ENCODE data around the gene PDE6A.
A peak's percentile ranks its signal among the peaks of the same experiment; 100 is the strongest.

The PDE6A gene

DNA sequence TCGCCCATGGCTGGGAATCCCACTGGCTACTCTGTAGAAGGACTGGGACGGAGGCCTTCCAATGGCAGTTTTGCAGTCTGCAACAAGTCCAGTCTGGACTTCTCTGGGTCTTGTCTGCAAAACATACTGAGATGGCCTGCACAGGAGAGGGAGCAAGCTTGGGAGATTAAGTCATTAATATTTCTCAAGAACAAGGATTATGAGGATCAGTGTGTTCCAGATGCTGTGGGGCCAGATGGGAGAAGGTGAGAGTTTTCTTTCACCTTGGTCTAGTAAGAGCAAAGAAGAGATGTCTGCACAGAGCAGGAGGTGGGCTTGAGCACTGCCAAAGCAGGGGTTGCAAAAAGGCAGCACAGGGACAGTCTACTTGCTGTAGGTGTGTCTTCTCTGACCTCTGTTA, at the start of gene PDE6A:
PDE6A (minus strand) TSS at position 128 of the 400 bp plus-strand sequence; CDS start at position 8, 120 bp downstream.
- no peak for DNase-seq (ENCODE audit: low read depth in 2 of 2)

DNA sequence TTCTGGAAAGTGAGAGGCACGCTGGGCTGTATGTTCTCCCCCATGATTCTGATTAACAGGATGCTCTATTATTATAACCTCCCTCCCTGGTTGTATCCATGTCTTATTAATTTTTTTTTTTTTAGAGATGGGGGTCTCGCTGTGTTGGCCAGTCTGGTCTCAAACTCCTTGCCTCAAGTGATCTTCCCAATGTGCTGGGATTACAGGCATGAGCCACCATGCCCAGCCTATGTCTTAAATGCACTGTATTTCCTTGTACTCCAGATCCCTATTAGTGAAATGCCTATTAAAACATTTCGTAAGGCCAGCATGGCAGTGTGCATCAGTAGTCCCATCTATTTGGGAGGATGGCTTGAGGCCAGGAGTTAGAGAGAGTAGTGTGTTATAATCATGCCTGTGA, 48.9 kb upstream of the PDE6A start:
- DNase-seq (ENCODE audit: low read depth in 2 of 2): no peak

DNA sequence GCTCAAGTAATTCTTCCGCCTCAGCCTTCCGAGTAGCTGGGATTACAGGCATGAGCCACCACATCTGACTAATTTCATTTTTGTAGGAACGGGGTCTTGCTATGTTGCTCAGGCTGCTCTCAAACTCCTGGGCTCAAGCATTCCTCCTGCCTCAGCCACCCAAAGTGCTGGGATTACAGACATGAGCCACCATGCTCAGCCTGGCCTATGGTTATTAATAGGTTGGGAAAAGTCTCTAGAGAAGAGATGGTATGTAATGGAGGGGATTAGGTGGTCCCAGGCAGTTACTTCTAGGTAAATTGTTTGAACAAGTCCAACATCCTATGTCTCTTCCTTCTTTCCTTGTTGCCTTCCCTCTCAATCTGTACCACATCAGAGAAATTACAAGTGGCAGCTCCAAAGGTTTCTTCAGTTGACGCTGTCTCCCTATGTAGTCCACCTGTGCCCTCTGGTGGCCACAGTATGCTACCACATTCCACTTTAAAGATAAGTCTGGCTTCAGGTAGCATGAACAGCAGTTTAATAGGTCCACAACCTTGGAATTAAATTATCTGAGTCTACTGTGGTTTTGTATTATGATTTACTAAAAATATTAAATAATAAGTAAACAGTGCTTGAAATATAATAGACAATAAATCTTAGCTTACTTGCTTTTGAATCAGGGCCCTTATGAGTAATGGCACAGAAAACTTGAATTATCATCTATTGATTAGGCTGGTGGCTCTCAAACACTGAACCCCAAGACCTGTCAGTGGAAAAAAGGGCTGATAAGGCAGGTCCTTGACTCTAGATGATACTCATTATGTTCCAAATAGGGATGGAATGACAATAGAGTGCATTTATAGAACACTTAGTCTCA, 46.2 kb upstream of the PDE6A start:
- DNase-seq (ENCODE audit: low read depth in 2 of 2): peak; percentile 43

DNA sequence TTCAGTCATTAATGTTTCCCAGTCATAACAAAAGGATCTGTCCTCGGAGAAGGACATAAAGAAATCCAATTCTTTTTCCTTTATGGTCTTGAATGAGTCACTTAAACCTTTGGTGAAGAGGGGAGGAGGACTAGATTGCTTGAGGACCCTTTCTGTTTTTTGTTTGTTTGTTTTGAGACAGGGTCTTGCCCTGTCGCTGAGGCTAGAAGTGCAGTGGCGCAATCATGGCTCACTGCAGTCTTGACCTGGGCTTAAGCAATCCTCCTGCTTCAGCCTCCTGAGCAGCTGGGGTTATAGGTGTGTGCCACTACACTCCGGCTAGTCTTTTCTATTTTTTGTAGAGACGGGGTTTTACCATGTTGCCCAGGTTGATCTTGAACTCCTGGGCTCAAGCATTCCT, 43.5 kb upstream of the PDE6A start:
- DNase-seq (ENCODE audit: low read depth in 2 of 2): no peak

DNA sequence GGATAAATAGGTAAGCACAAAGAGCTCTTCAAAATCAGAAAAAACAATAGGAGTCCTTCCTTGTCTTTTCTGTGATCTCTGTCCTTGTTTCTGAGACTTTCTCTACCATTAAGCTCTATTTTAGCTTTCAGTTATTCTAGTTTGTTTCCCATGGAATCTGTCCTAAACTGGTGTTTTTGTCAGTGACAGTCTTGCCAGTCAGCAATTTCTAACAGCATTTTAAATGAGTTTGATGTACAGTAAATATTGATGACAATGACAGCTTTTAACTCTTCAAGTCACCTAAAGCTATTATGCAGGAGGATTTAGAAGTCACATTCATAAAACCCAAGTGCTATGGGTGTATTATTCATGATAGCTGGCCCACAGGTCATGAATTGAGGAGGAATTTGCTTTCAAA, 37.9 kb upstream of the PDE6A start:
- DNase-seq (ENCODE audit: low read depth in 2 of 2): no peak

DNA sequence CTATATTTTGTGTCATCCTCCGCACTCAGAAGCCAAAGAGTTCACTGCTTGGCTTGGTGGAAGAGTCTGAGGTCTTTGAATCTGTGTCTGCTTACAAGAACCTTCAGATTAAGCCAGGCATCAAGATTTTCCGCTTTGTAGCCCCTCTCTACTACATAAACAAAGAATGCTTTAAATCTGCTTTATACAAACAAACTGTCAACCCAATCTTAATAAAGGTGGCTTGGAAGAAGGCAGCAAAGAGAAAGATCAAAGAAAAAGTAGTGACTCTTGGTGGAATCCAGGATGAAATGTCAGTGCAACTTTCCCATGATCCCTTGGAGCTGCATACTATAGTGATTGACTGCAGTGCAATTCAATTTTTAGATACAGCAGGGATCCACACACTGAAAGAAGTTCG, 36.6 kb upstream of the PDE6A start:
- no peak for DNase-seq (ENCODE audit: low read depth in 2 of 2)

DNA sequence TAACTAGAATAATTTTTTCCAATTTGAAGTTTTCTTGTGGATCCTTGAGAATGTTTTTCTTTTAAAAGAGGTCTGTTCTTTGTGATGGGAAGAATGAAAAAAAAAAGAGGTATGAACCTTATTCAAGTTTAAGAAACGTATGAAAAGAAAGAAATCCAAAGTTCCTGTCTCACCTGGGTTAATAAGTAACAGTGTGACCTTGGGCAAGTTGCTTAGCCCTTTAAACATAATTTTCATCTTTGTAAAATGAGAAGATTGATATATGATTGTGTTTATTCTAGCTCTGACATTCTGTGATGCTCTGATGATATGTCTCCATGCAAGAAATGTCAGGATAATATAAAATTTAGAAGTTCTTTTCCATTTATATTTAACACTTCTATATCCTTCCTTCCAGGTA, 35.3 kb upstream of the PDE6A start:
- no peak for DNase-seq (ENCODE audit: low read depth in 2 of 2)

DNA sequence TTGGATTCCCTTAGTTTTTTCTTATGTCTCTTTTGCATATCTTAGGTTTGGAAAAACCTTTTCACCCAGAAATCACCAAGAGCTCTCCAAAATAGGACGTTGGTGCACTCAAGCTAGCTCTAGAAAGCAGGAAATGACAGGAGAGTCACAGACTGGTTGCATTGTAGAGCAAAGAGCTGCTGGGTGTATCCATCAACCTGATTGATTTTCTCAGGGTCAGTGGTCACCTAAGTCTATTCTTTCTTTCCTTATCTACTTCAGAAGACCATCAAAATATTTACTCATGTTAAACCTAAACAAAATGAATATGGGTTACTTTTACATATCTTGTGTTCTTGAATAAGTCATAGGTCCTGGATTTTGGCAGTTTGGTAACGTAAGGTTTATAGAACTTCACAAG, 30.8 kb upstream of the PDE6A start:
- no peak for DNase-seq (ENCODE audit: low read depth in 2 of 2)

DNA sequence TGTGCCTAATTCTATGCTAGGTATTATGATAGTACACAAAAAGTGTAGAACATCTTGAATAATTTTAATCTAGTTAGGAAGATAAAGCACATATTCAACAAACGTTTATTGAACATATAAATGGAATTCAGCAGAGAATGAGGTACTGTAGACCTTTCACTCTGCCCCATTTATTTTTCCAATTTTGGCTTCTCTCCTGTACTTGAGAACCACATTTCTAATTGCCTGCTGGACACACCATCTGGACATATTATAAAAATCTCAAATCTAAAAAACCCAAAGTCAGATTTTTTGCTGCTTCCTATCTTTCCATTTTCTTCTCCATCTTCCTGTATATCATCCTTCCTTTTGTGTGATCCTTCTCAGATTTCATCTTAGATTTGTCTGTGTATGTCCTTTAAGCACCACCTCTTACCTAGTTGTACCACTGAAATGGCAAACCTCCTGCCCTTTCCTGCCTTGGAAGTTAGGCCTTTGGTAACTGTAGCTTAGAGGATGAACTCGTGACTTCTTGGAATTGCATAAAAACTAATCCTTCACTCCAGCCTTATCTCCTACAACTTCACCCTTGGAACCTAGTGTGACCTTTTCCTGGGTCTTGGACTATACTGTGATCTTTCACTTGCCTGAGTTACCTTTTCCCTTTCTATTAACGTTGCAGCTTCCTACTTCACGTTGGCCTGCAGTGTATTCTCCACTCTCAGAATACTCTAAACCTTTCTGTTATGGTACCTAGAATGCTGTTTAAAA, 24.8 kb upstream of the PDE6A start:
- DNase-seq (ENCODE audit: low read depth in 2 of 2): no peak

DNA sequence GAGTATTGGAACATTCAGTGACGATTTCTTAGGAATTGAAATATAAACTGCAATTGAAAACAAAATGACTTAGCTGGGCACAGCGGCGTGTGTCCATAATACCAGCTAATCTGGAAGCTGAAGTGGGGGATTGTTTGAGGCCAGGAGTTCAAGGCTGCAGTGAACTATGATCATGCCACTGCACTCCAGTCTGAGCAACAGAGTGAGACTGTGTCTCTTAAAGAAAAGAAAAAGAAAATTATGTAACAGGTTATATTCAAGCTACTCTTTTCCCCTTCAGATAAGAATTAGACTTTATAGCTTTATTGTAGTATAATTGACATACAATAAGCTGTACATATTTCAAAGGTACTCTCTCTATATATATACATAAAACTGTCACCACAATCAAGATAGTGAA, 22.4 kb upstream of the PDE6A start:
- DNase-seq (ENCODE audit: low read depth in 2 of 2): no peak

DNA sequence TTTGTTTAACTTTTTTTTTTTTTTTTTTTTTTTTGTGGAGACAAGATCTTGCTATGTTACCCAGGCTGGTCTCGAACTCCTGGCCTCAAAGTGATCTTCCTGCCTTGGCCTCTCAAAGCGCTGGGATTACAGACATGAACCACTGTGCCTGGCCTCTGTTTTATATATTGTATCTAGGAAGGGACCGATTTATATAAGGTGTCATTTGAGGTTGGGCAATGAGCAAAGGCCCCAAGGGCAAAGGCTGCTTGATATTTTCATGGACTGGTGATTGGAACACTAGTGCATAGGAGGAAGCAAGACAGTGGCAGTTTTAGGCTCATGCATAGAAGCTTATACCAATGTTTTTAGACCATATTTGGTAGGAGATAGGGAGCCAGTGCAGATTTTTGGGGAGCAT, 19.1 kb upstream of the PDE6A start:
- no peak for DNase-seq (ENCODE audit: low read depth in 2 of 2)

DNA sequence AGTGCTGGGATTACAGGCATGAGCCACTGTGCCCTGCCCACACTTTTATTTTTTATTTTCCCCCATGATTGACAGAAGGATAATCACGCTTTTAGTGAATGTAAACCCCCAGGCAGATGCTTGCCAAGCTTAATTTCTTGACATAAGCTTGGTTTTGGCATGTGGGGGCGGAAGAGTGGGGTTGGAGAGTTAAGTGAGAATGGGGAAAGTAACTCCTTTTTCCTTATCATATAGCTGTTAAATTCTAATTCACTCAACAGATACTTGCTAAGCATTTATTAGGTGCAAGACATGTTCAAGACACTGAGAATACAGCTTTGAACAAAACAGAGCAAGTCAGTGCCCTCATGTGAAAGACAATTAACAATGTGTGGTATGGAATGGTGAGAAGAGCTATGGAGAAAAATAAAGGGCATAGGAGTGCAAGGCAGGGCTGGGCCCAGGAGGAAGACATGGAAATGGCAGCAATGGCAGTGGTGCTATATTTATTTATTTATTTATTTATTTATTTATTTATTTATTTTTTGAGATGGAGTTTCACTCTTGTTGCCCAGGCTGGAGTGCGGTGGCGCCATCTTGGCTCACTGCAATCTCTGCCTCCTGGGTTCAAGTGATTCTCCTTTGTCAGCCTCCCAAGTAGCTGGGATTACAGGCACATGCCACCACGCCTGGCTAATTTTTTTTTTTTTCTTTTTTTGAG, 18.2 kb upstream of the PDE6A start:
- DNase-seq (ENCODE audit: low read depth in 2 of 2): no peak

DNA sequence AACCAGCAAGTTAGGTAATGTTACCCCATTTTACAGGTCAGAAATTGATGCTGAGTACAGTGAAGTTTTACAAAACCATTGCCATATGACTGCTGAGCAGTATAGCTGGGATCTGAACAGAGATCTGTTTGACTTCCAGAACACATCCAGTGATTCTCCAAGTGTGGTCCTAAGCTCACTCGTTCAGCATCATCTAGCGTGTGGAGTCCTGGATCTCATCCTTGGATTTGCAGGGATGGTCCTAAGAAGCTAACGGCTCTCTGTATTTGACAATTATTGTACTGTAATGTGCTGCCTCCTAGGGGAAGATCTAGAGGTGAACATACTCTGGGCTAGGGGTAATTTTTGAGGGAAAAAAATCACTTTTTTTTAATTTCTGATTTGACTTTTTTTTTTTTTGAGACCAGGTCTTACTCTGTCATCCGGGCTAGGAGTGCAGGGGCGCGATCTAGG, 17.4 kb upstream of the PDE6A start:
- DNase-seq (ENCODE audit: low read depth in 2 of 2): no peak

DNA sequence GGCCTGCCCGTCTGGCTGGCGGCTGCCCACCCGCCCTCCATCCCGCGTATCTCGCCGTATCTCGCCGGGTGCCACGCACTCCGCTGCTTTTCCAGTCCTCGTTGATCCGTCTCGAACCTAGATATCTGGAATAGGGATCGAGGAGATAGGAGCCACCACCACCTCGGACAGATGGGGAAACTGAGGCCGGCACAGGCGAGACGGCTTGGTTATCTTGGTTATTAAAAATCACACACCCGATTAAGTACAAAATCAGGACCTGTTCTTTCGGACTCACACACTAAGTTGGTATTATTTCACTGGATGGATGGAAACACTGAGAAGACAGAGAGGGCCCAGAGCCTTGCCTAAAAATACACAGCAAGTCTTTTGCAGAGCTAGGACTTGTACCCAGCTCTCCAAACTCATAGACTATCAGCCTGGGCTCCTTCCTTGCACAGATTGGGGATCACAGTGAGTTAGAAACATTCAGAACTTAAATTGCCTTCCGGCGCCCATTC, 16.6 kb upstream of the PDE6A start:
- DNase-seq (ENCODE audit: low read depth in 2 of 2): no peak

DNA sequence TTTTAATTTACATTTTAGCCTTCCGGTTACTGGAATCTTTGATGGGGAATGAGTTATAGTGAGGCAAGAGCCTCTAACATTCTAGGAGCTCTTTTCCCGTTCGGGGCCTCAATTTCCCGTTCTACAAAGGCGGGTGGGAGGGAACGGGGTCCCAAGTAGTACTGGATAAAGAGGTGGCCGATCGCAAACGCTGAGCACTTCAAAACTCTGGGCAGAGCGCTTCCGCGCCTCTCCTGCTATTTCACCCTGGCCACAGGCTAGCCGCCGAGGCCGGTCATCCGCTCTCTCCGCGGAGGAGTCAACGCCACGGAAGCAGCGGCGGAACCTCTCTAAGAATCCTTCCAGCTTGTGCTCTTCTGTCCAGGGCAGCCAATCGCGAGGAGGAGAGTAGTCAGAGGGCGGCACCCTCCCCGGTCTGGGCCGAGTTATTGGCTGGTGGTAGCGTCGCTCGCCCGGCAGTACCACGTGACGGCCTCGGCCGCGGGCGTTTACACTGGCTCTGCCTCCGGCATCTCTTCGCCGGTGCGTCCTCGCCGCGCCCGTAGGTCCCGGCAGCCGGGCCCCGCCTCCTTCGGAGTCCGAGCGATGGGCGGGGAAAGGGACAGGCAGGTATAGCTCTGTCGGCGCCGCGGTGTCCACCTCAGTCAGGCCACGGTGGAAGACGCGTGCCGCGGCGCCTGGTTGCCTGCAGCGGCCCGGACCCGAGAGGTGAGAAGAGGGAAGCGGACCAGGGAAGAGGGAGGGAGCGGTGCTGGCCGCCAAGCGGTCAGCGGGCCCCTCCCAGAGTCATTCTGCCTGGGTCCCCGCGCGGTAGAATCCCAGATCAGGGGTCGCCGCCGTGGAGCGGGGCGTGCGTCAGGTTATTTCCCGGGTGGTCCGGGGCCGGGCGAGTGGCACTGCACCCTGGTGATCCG, 15.9 kb upstream of the PDE6A start, which contains the start of gene SLC26A2:
SLC26A2 (plus strand) TSS at position 487 of the 914 bp plus-strand sequence. CDS start 16,895 bp downstream, outside the sequence.
- peak; percentile 86 to 90 for DNase-seq (ENCODE audit: low read depth in 2 of 2)

DNA sequence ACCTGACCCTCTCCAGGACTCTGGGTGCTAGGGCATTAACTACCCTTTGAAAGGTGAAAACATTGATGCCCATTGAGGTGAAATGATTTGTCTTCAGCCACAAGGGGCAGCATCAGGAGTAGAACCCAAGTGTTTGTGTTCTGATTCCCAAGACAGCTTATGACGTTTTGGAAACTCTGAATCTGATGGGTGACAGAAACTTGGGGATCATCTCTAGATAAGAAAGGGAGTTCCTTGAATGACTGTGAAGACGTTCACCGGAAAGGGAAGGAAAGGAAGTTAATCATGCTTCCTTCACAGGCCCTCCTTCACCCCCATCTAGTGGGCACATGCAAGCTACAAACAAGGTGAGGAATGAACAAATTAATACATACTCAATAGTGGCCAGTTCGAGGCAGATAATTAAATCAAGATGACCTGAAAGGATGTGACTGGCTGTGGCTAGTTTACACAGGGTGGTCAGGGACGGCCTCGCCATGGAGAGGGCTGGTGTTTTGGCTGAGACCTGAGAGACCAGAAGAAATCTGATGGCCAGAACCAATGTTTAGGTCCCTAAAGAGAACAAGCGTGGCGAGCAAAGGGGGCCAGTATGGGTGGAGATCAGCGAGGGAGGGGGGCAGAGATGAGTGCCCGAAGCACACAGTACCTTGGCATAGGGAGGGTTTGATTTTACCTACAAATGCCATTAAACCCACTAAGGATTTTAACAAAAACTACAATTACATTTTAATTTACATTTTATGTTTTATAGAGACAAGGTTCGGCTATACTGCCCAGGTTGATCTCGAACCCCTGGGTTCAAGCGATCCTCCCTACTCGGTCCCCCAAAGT, 15.0 kb upstream of the PDE6A start:
- peak; percentile 5 to 35 for DNase-seq (ENCODE audit: low read depth in 2 of 2)

DNA sequence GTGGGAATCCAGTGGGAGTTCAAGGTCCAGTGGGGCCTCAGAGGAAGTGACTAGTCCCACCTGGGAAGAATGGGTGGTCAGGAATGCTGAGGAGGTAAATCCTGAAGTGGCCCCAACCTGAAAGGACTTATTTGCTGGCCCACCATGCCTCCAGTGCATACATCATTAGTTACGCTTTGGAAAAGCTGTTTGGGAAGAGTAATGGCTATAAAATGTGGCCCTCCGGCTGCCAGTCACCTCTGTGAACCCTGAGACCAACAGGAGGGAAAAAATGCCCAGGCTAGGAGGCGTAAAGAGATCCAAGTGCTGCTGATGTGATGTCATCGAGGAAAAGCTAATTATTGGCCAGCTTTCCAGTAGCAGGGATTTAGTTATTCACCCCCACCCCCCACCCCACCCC, 13.3 kb upstream of the PDE6A start:
- no peak for DNase-seq (ENCODE audit: low read depth in 2 of 2)

DNA sequence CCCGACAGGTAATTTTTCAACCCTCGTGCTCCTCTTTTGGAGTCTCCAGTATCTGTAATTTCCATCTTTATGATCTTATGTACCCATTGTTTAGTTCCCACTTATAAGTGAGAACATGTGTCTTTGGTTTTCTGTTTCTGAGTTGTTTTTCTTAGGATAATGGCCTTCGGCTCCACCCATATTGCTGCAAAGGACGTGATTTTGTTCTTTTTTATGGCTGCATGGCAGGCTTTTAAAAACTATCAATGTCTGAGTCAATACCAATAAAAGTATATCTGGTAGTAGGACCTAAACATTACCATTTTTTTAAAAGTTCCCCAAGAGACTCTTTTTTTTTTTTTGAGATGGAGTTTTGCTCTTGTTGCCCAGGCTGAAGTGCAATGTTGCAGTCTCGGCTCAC, 12.1 kb upstream of the PDE6A start:
- no peak for DNase-seq (ENCODE audit: low read depth in 2 of 2)

DNA sequence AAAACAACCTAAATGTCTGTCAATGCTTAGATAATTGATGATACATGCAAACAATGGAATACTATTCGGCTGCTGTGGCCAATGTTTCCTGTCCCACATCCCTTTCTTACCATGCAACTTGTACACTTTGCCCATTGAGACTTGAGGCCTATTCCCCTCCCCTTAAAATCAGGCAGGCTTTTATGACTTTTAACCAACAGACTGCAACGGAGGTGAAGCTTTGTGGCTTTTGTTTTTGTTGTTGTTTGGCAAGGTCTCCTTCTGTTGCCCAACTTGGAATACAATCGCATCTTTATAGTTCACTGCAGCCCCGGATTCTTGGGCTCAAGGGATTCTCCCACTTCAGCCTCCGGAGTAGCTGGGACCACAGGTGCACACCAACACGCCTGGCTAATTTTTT, 10.2 kb upstream of the PDE6A start:
- no peak for DNase-seq (ENCODE audit: low read depth in 2 of 2)

All from activated CD8-positive, alpha-beta memory T cell treated with anti-CD3 and anti-CD28 coated beads for 4 hours (primary cell).